T-helper 2 cell treated with Interferon-gamma antibody and Interleukin-4, amounts not matched to agents 5 μg/mL and 100 μg/mL, for 36 hours (primary cell): Measurements from ENCODE around the gene FBXO22.
"Not testable (repeated sequence)": the region's sequence is repeated elsewhere in the genome, so short reads cannot be mapped to it uniquely, and the experiment has no call there.

Experiments
- DNase-seq: peaks from one replicate; pipeline ENCODE4 v3.0.0; 2021; ENCODE audit warnings: low spot score
- H3K27ac Mint-ChIP-seq: one replicate; pipeline ENCODE4 v1.8.0; 2021; ENCODE audit warnings: mild to moderate bottlenecking, mixed read lengths
- H3K27me3 Mint-ChIP-seq: one replicate; pipeline ENCODE4 v1.8.0; 2021; ENCODE audit warnings: low read depth, mixed read lengths
- H3K36me3 Mint-ChIP-seq: one replicate; pipeline ENCODE4 v1.8.0; 2021; ENCODE audit warnings: low read depth, mixed read lengths
- H3K4me1 Mint-ChIP-seq: one replicate; pipeline ENCODE4 v1.8.0; 2021; ENCODE audit warnings: low read depth, mixed read lengths
- H3K4me3 Mint-ChIP-seq: one replicate; pipeline ENCODE4 v1.8.0; 2022; ENCODE audit warnings: mild to moderate bottlenecking, moderate library complexity, mixed read lengths
- H3K9me3 Mint-ChIP-seq: one replicate; pipeline ENCODE4 v1.8.0; 2021; ENCODE audit warnings: mixed read lengths

The FBXO22 gene

DNA sequence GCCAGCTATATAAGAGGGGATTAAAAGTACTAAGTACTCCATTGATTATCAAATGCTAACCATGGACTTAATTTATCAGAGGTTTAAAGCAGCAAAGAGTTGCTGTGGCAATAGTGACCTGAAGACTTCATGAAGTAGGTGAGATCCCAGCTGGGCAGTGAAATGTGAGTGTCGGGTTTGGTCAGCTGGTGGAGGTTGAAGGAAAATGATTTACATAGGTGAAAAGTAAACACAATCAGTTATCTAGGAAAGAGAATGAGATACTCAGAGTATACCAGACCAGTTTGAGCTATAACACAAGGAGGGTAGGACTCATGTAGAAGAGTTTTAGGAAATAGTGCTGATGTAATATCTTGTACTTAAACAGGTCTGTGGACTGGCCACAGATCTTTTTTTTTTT, 16.5 kb upstream of the FBXO22 start:
- H3K4me1 Mint-ChIP-seq = peaks cover 11% of the 10 kb centered on the region
- no peaks in the 10 kb centered on the region for H3K27me3 Mint-ChIP-seq
- no peak overlapping the region for H3K27ac Mint-ChIP-seq
- no peaks in the 10 kb centered on the region for H3K9me3 Mint-ChIP-seq
- peaks cover 28% of the 10 kb centered on the region for H3K36me3 Mint-ChIP-seq
- no peak for DNase-seq
- no peak overlapping the region for H3K4me3 Mint-ChIP-seq

DNA sequence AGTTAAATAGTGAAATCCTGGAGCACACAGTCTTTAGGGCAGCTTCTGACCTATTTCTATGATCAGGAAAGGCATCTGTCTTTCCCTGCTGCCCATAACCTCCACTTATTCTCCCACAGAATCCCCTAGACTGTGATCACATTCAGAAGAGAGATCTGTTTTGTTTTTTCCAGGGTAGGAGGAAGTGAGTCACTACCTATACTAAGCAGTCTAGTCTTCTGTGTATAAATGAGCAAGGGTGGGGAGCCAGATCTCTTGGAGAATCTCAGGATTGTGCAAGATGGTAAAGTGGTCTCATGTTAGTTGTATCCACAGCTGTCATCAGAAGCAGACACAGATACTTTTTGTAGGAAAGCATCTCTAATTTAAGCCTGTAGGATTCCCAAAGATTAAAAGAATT, 11.8 kb upstream of the FBXO22 start:
- Mint-ChIP-seq H3K9me3 (no peaks in the 10 kb centered on the region), H3K27ac (no peak overlapping the region), H3K4me1 (peaks cover 9% of the 10 kb centered on the region), H3K36me3 (peaks cover 23% of the 10 kb centered on the region), H3K4me3 (no peak overlapping the region), H3K27me3 (no peaks in the 10 kb centered on the region)
- no peak for DNase-seq

DNA sequence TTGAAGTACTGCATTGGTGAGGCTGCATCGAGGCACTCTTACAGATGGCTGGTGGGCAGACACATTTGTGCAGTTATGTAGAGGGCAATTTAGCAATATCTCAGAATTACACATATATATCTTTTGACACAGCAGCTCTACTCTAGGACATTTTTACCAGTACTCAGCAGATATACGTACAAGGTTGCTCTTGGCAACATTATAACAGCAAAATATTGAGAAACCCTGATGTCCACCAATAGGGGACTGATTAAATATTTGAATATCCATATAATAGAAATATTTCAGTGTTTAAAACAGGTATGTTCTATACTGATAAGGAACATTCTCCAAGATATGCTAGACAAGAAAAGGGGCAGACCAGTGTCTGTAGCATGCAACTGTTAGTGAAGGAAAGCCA, 7.9 kb upstream of the FBXO22 start:
- H3K4me3 Mint-ChIP-seq = no peak overlapping the region
- H3K9me3 Mint-ChIP-seq = no peaks in the 10 kb centered on the region
- no peaks in the 10 kb centered on the region for H3K27me3 Mint-ChIP-seq
- no peak overlapping the region for H3K27ac Mint-ChIP-seq
- H3K4me1 Mint-ChIP-seq = peaks cover 9% of the 10 kb centered on the region
- peaks cover 25% of the 10 kb centered on the region for H3K36me3 Mint-ChIP-seq
- no peak for DNase-seq

DNA sequence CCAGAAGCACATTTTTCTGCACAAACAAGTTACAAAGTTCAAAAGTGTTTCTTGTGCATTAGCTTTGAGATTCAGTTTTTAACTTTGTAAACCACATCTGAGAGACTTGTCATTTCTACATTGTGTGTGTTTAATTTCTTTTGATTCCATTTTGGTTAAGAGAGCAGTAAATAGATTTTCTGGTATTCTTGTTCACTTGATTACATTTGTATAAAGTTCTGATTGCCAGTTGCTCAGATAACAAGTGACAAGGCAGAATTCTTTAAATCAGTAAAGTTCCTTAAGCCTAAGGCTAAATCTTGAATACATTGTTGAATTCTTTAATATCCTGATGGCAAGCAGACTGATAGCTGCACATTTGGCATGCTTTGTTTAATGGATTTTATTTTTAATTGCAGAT, 3.1 kb upstream of the FBXO22 start:
- no peaks in the 10 kb centered on the region for H3K27me3 Mint-ChIP-seq
- peaks cover 29% of the 10 kb centered on the region for H3K4me1 Mint-ChIP-seq
- H3K36me3 Mint-ChIP-seq = peaks cover 24% of the 10 kb centered on the region
- H3K27ac Mint-ChIP-seq = no peak overlapping the region
- no peak overlapping the region for H3K4me3 Mint-ChIP-seq
- DNase-seq = no peak
- H3K9me3 Mint-ChIP-seq = no peaks in the 10 kb centered on the region

DNA sequence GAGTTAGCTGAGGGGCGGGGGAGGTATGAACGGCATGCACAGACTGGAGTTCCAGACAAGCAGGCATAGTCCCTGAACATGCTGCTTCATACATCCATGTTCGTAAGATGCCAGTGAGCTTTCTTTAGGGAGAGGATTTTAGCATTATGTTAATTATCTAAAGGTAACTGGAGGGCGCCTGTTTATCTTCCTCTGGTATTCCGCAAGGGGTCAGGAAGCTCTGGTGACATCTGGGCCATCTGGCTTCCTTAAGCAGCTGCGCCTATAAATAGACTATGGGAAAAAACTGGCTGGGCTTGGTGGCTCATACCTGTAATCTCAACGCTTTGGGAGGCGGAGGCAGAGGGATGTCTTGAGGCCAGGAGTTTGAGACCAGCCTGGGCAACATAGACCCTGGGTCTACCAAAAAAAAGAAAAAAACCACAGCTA, 1.5 kb upstream of the FBXO22 start:
- Mint-ChIP-seq H3K27me3 (no peaks in the 10 kb centered on the region), H3K4me3 (peak overlapping the region; percentile 58), H3K27ac (no peak overlapping the region), H3K4me1 (peaks cover 34% of the 10 kb centered on the region), H3K36me3 (peaks cover 26% of the 10 kb centered on the region), H3K9me3 (no peaks in the 10 kb centered on the region)
- no peak for DNase-seq

DNA sequence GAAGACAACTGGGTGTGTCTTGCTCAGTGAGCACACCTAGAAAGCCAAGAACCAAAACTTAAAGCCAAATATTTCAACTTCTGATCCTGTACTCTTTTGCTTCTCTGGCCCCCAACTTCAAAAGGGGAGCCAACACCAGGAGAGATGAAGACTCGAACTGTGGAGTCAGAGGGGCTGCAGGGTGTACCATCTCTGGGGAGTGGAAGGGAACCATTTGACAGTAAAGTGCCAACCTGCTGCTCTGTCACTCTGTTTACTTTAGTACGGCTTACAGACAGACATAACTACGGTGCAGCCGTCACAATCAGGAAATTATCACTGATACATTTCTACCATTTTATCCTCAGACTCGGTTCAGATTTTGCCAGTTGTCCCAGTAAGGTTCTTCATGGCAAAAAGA, 1.6 kb downstream of the FBXO22 start:
- Mint-ChIP-seq H3K9me3 (peaks cover under 1% of the 10 kb centered on the region), H3K36me3 (peaks cover 29% of the 10 kb centered on the region), H3K27me3 (no peaks in the 10 kb centered on the region), H3K4me1 (peaks cover 40% of the 10 kb centered on the region), H3K4me3 (peak overlapping the region; percentile 99), H3K27ac (peak overlapping the region; percentile 60)
- DNase-seq = no peak

DNA sequence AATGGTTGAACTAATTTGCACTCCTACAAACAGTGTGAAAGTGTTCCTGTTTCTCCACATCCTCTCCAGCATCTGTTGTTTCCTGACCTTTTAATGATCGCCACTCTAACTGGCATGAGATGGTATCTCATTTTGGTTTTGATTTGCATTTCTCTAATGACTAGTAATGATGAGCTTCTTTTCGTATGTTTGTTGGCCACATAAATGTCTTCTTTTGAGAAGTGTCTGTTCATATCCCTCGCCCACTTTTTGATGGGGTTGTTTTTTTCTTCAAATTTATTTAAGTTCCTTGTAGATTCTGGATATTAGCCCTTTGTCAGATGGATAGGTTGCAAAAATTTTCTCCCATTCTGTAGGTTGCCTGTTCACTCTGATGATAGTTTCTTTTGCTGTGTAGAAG, 6.7 kb downstream of the FBXO22 start:
- not testable (repeated sequence) for DNase-seq, H3K27ac Mint-ChIP-seq, H3K4me3 Mint-ChIP-seq, H3K9me3 Mint-ChIP-seq, H3K27me3 Mint-ChIP-seq
- Mint-ChIP-seq H3K36me3 (peaks cover 62% of the 10 kb centered on the region), H3K4me1 (peaks cover 24% of the 10 kb centered on the region)

DNA sequence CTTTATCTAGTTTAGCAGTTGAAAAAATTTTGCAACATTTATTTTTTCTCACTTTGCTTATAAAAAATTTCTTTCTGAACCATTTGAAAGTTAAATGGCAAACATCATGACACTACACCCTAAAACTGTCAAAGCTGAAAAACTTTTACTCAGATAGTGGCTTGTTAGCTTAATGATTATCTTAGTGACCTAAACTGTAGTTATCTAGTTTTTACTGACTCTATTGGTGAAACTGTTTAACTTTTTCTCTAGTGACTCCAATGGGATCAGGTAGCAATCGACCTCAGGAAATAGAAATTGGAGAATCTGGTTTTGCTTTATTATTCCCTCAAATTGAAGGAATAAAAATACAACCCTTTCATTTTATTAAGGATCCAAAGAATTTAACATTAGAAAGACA, 13.3 kb downstream of the FBXO22 start:
- Mint-ChIP-seq H3K27me3 (no peaks in the 10 kb centered on the region), H3K36me3 (peaks cover 49% of the 10 kb centered on the region), H3K9me3 (no peaks in the 10 kb centered on the region), H3K4me3 (no peak overlapping the region), H3K4me1 (peaks cover 3% of the 10 kb centered on the region), H3K27ac (no peak overlapping the region)
- no peak for DNase-seq

DNA sequence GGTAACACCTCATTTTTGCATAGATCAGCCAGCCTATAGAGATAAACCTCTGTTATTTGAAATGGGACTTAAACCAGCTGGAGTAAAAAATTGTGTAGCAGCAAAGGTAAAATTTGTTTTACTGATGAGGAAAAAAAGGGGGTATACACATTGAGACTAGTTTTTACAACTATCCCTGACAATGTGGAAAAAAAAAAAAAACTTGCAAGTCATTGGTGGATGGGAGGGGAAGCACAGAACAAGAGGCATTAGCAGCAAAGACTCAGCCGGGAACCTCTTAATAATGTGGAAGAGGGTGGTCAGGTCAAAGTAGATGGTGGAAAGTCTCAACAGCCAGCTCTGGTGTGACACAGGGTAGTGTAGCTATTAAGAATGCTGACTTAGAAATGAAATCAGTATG, 14.5 kb downstream of the FBXO22 start:
- no peak overlapping the region for H3K27ac Mint-ChIP-seq
- no peaks in the 10 kb centered on the region for H3K9me3 Mint-ChIP-seq
- H3K4me3 Mint-ChIP-seq = no peak overlapping the region
- peaks cover 6% of the 10 kb centered on the region for H3K4me1 Mint-ChIP-seq
- H3K27me3 Mint-ChIP-seq = no peaks in the 10 kb centered on the region
- DNase-seq = no peak
- peaks cover 43% of the 10 kb centered on the region for H3K36me3 Mint-ChIP-seq

DNA sequence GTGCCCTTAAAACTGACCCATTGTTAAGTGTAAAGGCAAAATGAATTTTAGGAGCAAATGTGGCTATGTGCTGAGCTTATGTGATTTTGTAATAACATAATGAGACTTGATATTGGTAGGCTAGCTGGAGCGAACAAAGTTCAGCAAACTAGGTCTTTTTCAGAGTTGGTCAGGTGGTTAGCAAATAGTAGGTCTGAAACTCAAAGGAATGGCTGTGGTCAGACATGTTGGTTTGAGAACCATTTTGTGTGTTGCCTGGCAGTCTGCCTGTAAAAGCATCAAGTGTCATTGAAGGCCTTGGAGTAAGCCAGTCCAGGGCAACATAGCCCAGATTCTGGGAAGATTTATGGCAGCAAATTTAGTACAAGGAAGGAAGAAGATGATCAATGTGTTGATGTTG, 16.4 kb downstream of the FBXO22 start:
- no peaks in the 10 kb centered on the region for H3K9me3 Mint-ChIP-seq
- DNase-seq = no peak
- H3K36me3 Mint-ChIP-seq = peaks cover 34% of the 10 kb centered on the region
- H3K4me3 Mint-ChIP-seq = no peak overlapping the region
- H3K4me1 Mint-ChIP-seq = peaks cover 14% of the 10 kb centered on the region
- no peaks in the 10 kb centered on the region for H3K27me3 Mint-ChIP-seq
- H3K27ac Mint-ChIP-seq = no peak overlapping the region

DNA sequence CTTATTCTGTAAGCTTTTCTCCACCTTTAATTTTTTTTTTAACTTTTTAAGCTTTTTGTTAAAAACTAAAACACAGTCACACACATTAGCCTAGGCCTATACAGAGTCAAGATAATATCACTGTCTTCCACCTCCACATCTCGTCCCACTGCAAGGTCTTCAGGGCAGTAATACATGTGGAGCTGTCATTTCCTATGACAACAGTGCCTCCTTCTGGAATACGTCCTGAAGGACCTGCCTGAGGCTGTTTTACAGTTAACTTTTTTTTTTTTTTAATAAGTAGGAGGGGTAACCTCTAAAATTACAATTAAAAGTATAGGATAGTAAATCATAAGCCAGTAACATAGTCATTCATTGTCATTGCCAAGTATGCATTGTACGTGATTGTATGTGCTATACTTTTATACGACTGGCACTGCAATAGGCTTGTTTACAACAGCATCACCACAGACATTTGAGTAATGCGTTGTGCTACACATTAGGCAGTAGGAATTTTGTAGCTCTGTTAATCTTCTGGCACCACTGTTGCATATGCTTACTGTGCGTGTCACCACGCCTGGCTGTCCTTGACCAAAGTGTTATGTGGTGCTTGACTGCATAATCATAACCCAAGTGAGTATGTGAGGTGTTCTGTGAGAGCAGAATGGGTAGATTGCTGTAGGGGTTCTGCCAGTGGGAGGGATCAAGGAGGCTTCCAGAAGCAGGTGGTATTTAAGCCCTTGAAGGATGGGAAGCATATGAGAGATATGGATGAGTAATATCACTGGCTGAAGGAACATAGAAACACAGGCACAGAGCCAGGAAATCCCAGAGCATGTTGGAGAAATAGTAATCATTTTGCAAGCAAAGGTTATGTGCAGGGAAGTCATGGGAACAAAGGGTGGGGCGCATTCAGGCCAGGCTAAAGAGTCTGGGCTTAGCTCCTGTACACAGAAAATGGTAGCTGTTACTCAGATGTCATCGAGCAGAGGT, 18.3 kb downstream of the FBXO22 start:
- H3K4me1 Mint-ChIP-seq = peaks cover 17% of the 10 kb centered on the region
- H3K27me3 Mint-ChIP-seq = no peaks in the 10 kb centered on the region
- H3K36me3 Mint-ChIP-seq = peaks cover 34% of the 10 kb centered on the region
- no peak overlapping the region for H3K4me3 Mint-ChIP-seq
- no peaks in the 10 kb centered on the region for H3K9me3 Mint-ChIP-seq
- no peak for DNase-seq
- no peak overlapping the region for H3K27ac Mint-ChIP-seq

DNA sequence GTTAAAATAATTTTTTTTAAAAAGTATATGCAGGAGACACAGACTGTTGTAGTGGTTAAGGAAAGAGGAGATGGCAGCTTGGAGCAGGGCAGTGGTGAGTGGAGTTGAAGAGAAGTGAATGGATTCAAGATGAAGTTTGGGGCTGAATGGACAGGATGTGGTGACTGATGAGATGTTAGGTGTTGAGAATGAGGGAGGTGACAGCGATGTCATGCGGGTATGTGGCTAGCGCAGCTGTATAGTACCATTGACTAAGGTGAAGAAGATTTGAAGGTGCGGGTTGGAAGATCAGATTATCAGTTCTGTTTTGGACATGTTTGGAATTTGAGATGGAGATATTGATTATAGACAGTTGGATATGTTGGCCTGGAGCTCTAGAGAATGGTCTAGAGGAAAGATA, 20.1 kb downstream of the FBXO22 start:
- H3K4me1 Mint-ChIP-seq = peaks cover 17% of the 10 kb centered on the region
- peak overlapping the region; percentile 11 for H3K27ac Mint-ChIP-seq
- no peaks in the 10 kb centered on the region for H3K27me3 Mint-ChIP-seq
- peaks cover 20% of the 10 kb centered on the region for H3K36me3 Mint-ChIP-seq
- H3K4me3 Mint-ChIP-seq = no peak overlapping the region
- no peaks in the 10 kb centered on the region for H3K9me3 Mint-ChIP-seq
- no peak for DNase-seq

DNA sequence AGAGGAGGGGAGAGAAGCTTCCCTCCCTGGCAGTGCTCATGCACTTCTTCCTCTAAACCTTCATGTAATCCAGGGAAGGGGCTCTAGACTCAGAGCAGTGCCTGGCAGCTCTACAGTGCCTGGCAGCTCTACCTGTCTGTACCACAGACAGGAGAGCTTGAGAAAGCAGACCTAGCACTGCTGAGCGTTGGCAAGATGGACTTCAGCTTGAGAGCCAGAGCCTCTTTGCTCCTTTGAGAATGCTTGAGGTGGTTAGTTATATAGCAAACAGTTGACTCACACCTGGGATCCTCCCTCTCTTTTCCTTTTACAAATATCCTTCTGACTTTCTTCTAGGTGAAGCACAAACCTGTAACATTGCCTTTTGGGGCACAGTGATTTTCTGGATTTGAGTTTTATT, 20.9 kb downstream of the FBXO22 start:
- DNase-seq = no peak
- Mint-ChIP-seq H3K27ac (peak overlapping the region; percentile 9), H3K4me3 (no peak overlapping the region), H3K36me3 (peaks cover 20% of the 10 kb centered on the region), H3K4me1 (peaks cover 17% of the 10 kb centered on the region), H3K9me3 (no peaks in the 10 kb centered on the region), H3K27me3 (no peaks in the 10 kb centered on the region)

DNA sequence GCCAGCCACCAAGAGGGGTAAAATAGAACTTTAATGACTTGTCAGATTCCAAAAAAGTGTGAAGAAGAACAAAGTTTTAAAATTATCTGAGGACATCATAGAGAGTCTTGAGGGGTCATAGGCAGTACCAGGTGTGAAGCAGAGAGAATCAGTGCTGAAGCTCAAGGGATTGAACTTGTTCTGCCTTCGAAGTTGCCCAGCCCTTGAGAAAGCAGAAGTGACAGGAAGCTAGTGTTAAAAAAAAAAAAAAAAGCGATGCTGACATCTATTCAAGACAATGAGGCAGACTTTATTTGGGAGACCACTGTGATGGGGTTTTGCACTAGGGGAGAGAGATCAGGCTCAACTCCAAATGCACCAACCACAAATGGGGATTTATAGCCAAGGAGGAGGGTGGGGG, 21.8 kb downstream of the FBXO22 start:
- no peak for DNase-seq
- Mint-ChIP-seq H3K4me3 (no peak overlapping the region), H3K36me3 (peaks cover 24% of the 10 kb centered on the region), H3K4me1 (peaks cover 25% of the 10 kb centered on the region), H3K27me3 (no peaks in the 10 kb centered on the region), H3K27ac (no peak overlapping the region), H3K9me3 (no peaks in the 10 kb centered on the region)

DNA sequence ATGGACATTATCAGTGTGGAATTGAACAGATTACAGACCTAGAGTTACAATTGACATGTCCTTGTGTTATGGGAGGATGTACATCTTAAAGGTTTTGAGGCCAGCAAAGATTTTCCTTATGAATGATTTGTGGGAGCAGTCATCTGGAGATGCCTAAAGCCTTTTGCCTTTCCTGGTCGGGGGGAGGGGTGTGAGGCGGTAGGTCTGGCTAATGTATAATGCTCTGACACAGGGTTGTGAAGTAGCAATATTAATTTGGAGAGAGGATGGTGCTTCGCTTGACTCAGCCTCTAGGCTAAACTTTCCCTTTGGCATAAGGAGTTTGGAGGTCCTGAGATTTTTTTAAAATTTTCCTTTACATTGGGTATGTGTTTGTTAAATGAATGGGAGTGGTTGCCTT, 23.3 kb downstream of the FBXO22 start:
- no peak for DNase-seq
- H3K4me1 Mint-ChIP-seq = peaks cover 28% of the 10 kb centered on the region
- H3K27ac Mint-ChIP-seq = no peak overlapping the region
- no peaks in the 10 kb centered on the region for H3K9me3 Mint-ChIP-seq
- H3K4me3 Mint-ChIP-seq = no peak overlapping the region
- H3K36me3 Mint-ChIP-seq = peaks cover 32% of the 10 kb centered on the region
- no peaks in the 10 kb centered on the region for H3K27me3 Mint-ChIP-seq
